WTC11 (cell line): ENCODE measurements around the gene GTF2H2.
"Not testable (repeated sequence)": the region's sequence is repeated elsewhere in the genome, so short reads cannot be mapped to it uniquely, and the experiment has no call there.

Source experiments
- CTCF ChIP-seq: fragments of 200-600 bp; IDR thresholded peaks from 2 replicates; pipeline ENCODE4 v1.8.0; 2022; ENCODE audit warnings: antibody characterized with exemption
- TCF7 ChIP-seq: sonication (generic); formaldehyde crosslinking; IDR thresholded peaks from 2 replicates; pipeline ENCODE4 v1.8.0; 2022; ENCODE audit warnings: mild to moderate bottlenecking, low read depth, missing genetic modification reagents, moderate library complexity
- TP53 ChIP-seq: sonication (generic); formaldehyde crosslinking; IDR thresholded peaks from 2 replicates; pipeline ENCODE4 v1.8.1; 2023; ENCODE audit warnings: mild to moderate bottlenecking, missing genetic modification reagents
- USF1 ChIP-seq: sonication (generic); formaldehyde crosslinking; IDR thresholded peaks from 2 replicates; pipeline ENCODE4 v1.8.0; 2022; ENCODE audit warnings: mild to moderate bottlenecking, missing genetic modification reagents
- ZMAT4 ChIP-seq: fragments of 250-450 bp; sonication (Bioruptor Pico); IDR thresholded peaks from 2 replicates; pipeline ENCODE4 v1.9.0; 2021; ENCODE audit warnings: mild to moderate bottlenecking

- not testable (repeated sequence) for TF ChIP-seq CTCF; TCF7; ZMAT4; TP53 (CRISPR knock-in tag); USF1 (CRISPR knock-in tag)
Observed at GRCh38 chr5:71018376-71019005, 49.0 kb downstream of the GTF2H2 start.
